Right atrium auricular region (tissue), 2 donors: ENCODE measurements around the gene SLC8A3. TPM values are rescaled to one million over a fixed set of nuclear protein-coding genes. Genes with fewer than 3 reads are reported as not detected.

ENCODE experiments used
- DNase-seq: peaks from one replicate; pipeline ENCODE4 v3.0.0-alpha.2; 2019; ENCODE audit warnings: low spot score
- H3K27ac ChIP-seq, 2 donors: fragments of 200-600 bp; sonication (generic); 1 replicate in 1 of 2; 2 replicates in 1 of 2; pipeline ENCODE4 v1.5.1; 2016 to 2019
- H3K27me3 ChIP-seq, 2 donors: fragments of 200-600 bp; sonication (generic); one replicate each; pipeline versions ENCODE4 v1.5.1 to v1.6.0; 2017 to 2019
- H3K36me3 ChIP-seq: fragments of 200-600 bp; sonication (generic); one replicate; pipeline ENCODE4 v1.5.1; 2016
- H3K4me1 ChIP-seq, 2 donors: fragments of 200-600 bp; sonication (generic); one replicate each; pipeline versions ENCODE4 v1.5.1 to v1.6.0; 2017 to 2019
- H3K4me3 ChIP-seq, 2 donors: fragments of 200-600 bp; sonication (generic); 1 replicate in 1 of 2; 2 replicates in 1 of 2; pipeline ENCODE4 v1.5.1; 2017 to 2019; ENCODE audit warnings: mild to moderate bottlenecking in 1 of 2, moderate library complexity in 1 of 2
- H3K9me3 ChIP-seq, 2 donors: fragments of 200-600 bp; sonication (generic); one replicate each; pipeline ENCODE4 v1.5.1; 2019
- CTCF ChIP-seq, 2 donors: fragments of 200-600 bp; sonication (generic); IDR thresholded peaks; one replicate each; pipeline ENCODE4 v1.5.1; 2019; ENCODE audit warnings: antibody characterized with exemption in 2 of 2
- total RNA-seq, 2 donors: library from RNA; depleted of rRNA; stranded (reverse); fragments of >200 nt; gene quantifications; one replicate each; pipeline ENCODE4 v1.1.0, GENCODE V29; 2016

Gene SLC8A3
- total RNA-seq, 2 donors from 2014 or later: 1.3 to 1.4 TPM

- no peak overlapping the region for H3K27ac ChIP-seq
- H3K27me3 ChIP-seq: no peaks in the 10 kb centered on the region
- no peak overlapping the region for H3K4me3 ChIP-seq
- H3K36me3 ChIP-seq: no peaks in the 10 kb centered on the region
- H3K9me3 ChIP-seq: no peaks in the 10 kb centered on the region
- H3K4me1 ChIP-seq: peaks cover 0 to 11% of the 10 kb centered on the region in 2 donors
- DNase-seq: no peak
- no peak for TF ChIP-seq CTCF (IDR thresholded peaks at IDR 0.05)
These were observed 168.2 kb downstream of the SLC8A3 start for GRCh38 chr14:70020352-70021170.

- DNase-seq: no peak
- Histone ChIP-seq H3K4me3 (no peak overlapping the region), H3K27ac (no peak overlapping the region), H3K4me1 (peaks cover 0 to 11% of the 10 kb centered on the region in 2 donors), H3K27me3 (no peaks in the 10 kb centered on the region), H3K36me3 (no peaks in the 10 kb centered on the region), H3K9me3 (no peaks in the 10 kb centered on the region)
- no peak for TF ChIP-seq CTCF (IDR thresholded peaks at IDR 0.05)
These were observed 169.1 kb downstream of the SLC8A3 start for GRCh38 chr14:70019695-70020094.

GRCh38 chr14:70018713-70019211, 170.0 kb downstream of the SLC8A3 start:
- DNase-seq: no peak
- H3K36me3 ChIP-seq: no peaks in the 10 kb centered on the region
- peak overlapping the region; percentile 10 to 24 for H3K4me3 ChIP-seq
- H3K27me3 ChIP-seq: no peaks in the 10 kb centered on the region
- TF ChIP-seq CTCF (IDR thresholded peaks at IDR 0.05): no peak
- no peaks in the 10 kb centered on the region for H3K9me3 ChIP-seq
- peaks cover 0 to 11% of the 10 kb centered on the region in 2 donors for H3K4me1 ChIP-seq
- no peak overlapping the region for H3K27ac ChIP-seq

GRCh38 chr14:70018230-70018629, 170.5 kb downstream of the SLC8A3 start:
- TF ChIP-seq CTCF (IDR thresholded peaks at IDR 0.05): no peak
- no peak for DNase-seq
- Histone ChIP-seq H3K4me3 (no peak overlapping the region), H3K27me3 (no peaks in the 10 kb centered on the region), H3K4me1 (peaks cover 0 to 11% of the 10 kb centered on the region in 2 donors), H3K9me3 (no peaks in the 10 kb centered on the region), H3K27ac (no peak overlapping the region), H3K36me3 (no peaks in the 10 kb centered on the region)

- Histone ChIP-seq H3K36me3 (no peaks in the 10 kb centered on the region), H3K9me3 (no peaks in the 10 kb centered on the region), H3K27ac (no peak overlapping the region), H3K4me3 (no peak overlapping the region), H3K27me3 (no peaks in the 10 kb centered on the region), H3K4me1 (peaks cover 0 to 11% of the 10 kb centered on the region in 2 donors)
- DNase-seq: no peak
- no peak for TF ChIP-seq CTCF (IDR thresholded peaks at IDR 0.05)
These were observed 174.2 kb downstream of the SLC8A3 start for GRCh38 chr14:70014406-70015095.
